ENCODE results near the gene SPTBN5.

The SPTBN5 gene

GRCh38 chr15:41893422-41894250 lies at the start of gene SPTBN5:
SPTBN5 (minus strand) TSS chr15:41894053; CDS start chr15:41893497, 556 bp downstream.
- no peak for DNase-seq

- no peak for DNase-seq
Measured at GRCh38 chr15:41942886-41943285, 49.0 kb upstream of the SPTBN5 start.

- DNase-seq, result no peak
Measured at GRCh38 chr15:41941644-41942415, 48.0 kb upstream of the SPTBN5 start.

- no peak for DNase-seq
Measured at GRCh38 chr15:41940441-41940857, 46.6 kb upstream of the SPTBN5 start.

GRCh38 chr15:41939986-41940385 lies 46.1 kb upstream of the SPTBN5 start:
- no peak for DNase-seq

GRCh38 chr15:41937568-41937923 lies 43.7 kb upstream of the SPTBN5 start:
- DNase-seq, result no peak

- no peak for DNase-seq
Measured at GRCh38 chr15:41936649-41937567, 43.1 kb upstream of the SPTBN5 start.

- DNase-seq, result no peak
Measured at GRCh38 chr15:41936155-41936554, 42.3 kb upstream of the SPTBN5 start.

GRCh38 chr15:41935566-41936020 lies 41.7 kb upstream of the SPTBN5 start:
- no peak for DNase-seq

- no peak for DNase-seq
Measured at GRCh38 chr15:41934843-41935242, 41.0 kb upstream of the SPTBN5 start.

GRCh38 chr15:41933771-41934170 lies 39.9 kb upstream of the SPTBN5 start:
- no peak for DNase-seq

- DNase-seq, result no peak
Measured at GRCh38 chr15:41933326-41933725, 39.5 kb upstream of the SPTBN5 start.

- no peak for DNase-seq
Measured at GRCh38 chr15:41932511-41933289, 38.8 kb upstream of the SPTBN5 start.

- DNase-seq, result no peak
Measured at GRCh38 chr15:41932101-41932500, 38.2 kb upstream of the SPTBN5 start.

- no peak for DNase-seq
Measured at GRCh38 chr15:41930867-41931222, 37.0 kb upstream of the SPTBN5 start.

- no peak for DNase-seq
Measured at GRCh38 chr15:41930221-41930866, 36.5 kb upstream of the SPTBN5 start.

GRCh38 chr15:41928637-41929620 lies 35.1 kb upstream of the SPTBN5 start:
- no peak for DNase-seq

GRCh38 chr15:41928100-41928499 lies 34.2 kb upstream of the SPTBN5 start:
- DNase-seq, result no peak

GRCh38 chr15:41927536-41927935 lies 33.7 kb upstream of the SPTBN5 start:
- DNase-seq, result no peak
